Stimulated activated CD4-positive, alpha-beta T cell treated with anti-CD3 and anti-CD28 coated beads, Interleukin-4, amount 100 ng/mL, for 1 hour (primary cell): Measurements from ENCODE around the gene AMMECR1.
A peak's percentile ranks its signal among the peaks of the same experiment; 100 is the strongest.
"Not testable (repeated sequence)": the region's sequence is repeated elsewhere in the genome, so short reads cannot be mapped to it uniquely, and the experiment has no call there.

ENCODE experiments used
- DNase-seq: peaks from one replicate; pipeline ENCODE4 v3.0.0-alpha.2; 2020

The AMMECR1 gene

GRCh38 chrX:110251961-110252360 is 65.9 kb downstream of the AMMECR1 start:
- DNase-seq, result no peak

- no peak for DNase-seq
Measured at GRCh38 chrX:110251526-110251925, 66.4 kb downstream of the AMMECR1 start.

GRCh38 chrX:110250847-110251246 is 67.0 kb downstream of the AMMECR1 start:
- DNase-seq, result no peak

- DNase-seq, result no peak
Measured at GRCh38 chrX:110248578-110248977, 69.3 kb downstream of the AMMECR1 start.

- DNase-seq, result no peak
Measured at GRCh38 chrX:110245011-110245410, 72.9 kb downstream of the AMMECR1 start.

- no peak for DNase-seq
Measured at GRCh38 chrX:110242371-110242770, 75.5 kb downstream of the AMMECR1 start.

GRCh38 chrX:110241816-110242215 is 76.1 kb downstream of the AMMECR1 start:
- DNase-seq, result no peak

GRCh38 chrX:110238259-110238658 is 79.6 kb downstream of the AMMECR1 start:
- DNase-seq, result peak; percentile 10

- not testable (repeated sequence) for DNase-seq
Measured at GRCh38 chrX:110231485-110231884, 86.4 kb downstream of the AMMECR1 start.

- peak; percentile 73 for DNase-seq
Measured at GRCh38 chrX:110229497-110230111, 88.3 kb downstream of the AMMECR1 start.

- no peak for DNase-seq
Measured at GRCh38 chrX:110228453-110228852, 89.4 kb downstream of the AMMECR1 start.

GRCh38 chrX:110226931-110227330 is 91.0 kb downstream of the AMMECR1 start:
- no peak for DNase-seq

GRCh38 chrX:110224926-110225617 is 92.8 kb downstream of the AMMECR1 start:
- DNase-seq, result no peak

GRCh38 chrX:110222497-110223257 is 95.2 kb downstream of the AMMECR1 start:
- DNase-seq, result no peak

- DNase-seq, result no peak
Measured at GRCh38 chrX:110219920-110220319, 98.0 kb downstream of the AMMECR1 start.

GRCh38 chrX:110218591-110218990 is 99.3 kb downstream of the AMMECR1 start:
- no peak for DNase-seq

GRCh38 chrX:110216027-110216426 is 101.9 kb downstream of the AMMECR1 start:
- DNase-seq, result no peak

GRCh38 chrX:110215411-110215810 is 102.5 kb downstream of the AMMECR1 start:
- DNase-seq, result no peak

GRCh38 chrX:110214684-110215083 is 103.2 kb downstream of the AMMECR1 start:
- DNase-seq, result no peak

- DNase-seq, result no peak
Measured at GRCh38 chrX:110213183-110213582, 104.7 kb downstream of the AMMECR1 start.

- DNase-seq, result no peak
Measured at GRCh38 chrX:110212299-110212698, 105.6 kb downstream of the AMMECR1 start.

- DNase-seq, result no peak
Measured at GRCh38 chrX:110211340-110211739, 106.5 kb downstream of the AMMECR1 start.

GRCh38 chrX:110210417-110211139 is 107.3 kb downstream of the AMMECR1 start:
- DNase-seq, result no peak
